SKM-1 (cell line): ENCODE results near the gene SLC22A17.
"Not testable (repeated sequence)": the region's sequence is repeated elsewhere in the genome, so short reads cannot be mapped to it uniquely, and the experiment has no call there.

Source experiments
- DNase-seq: peaks from one replicate; lab custom pipeline; 2025; ENCODE audit not compliant: unreplicated experiment; lab: John Stamatoyannopoulos, UW

Gene SLC22A17

GRCh38 chr14:23352506-23353432 lies at the start of gene SLC22A17:
TSS of gene SLC22A17 (minus strand) at chr14:23352887.
- DNase-seq: no peak

DNA sequence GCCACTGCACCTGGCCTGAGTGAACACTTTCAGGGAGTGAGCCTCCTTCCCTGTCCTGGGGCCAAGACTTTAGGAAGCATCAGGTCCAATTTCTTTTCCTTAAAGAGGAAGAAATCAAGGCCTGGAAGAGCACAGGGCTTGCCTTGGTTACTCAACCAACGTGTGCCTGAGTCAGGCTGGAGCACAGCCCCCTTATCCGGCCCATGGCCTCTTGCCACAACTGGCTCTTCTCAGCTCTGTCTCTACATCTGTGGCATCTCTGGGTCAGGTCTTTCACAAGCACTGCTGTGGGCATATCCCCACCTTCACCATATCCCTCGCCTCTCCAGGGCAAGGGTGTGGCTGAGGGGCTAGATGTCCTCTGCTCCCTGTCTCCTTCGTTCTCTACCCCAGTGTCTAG lies 48.6 kb upstream of the SLC22A17 start:
- no peak for DNase-seq

DNA sequence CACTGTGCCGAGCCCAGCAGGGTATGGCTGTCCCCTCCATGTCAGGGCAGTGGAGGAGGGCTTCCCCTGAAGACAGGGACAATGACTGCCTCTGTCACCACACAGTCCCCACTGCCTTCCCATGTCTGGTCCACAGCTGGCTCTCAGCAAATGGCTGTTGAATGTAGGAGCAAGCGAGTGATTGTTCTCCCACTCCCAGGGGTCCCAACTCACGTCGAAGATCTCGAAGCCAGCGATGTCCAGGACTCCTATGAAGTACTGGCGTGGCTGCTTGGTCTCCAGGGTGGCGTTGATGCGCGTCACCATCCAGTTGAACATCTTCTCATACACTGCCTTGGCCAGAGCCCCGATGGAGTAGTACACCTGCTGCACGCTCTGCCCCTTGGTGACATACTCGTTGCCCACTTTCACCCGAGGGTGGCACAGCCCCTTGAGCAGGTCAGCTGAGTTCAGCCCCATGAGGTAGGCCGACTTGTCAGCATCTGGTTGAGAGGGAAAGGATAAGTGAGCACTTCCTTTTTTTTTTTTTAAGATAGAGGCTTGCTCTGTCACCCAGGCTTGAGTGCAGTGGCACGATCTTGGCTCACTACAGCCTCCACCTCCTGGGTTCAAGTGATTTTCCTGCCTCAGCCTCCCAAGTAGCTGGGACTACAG lies 47.9 kb upstream of the SLC22A17 start:
- DNase-seq: not testable (repeated sequence)

GRCh38 chr14:23399591-23399990 lies 46.9 kb upstream of the SLC22A17 start:
- DNase-seq: no peak

GRCh38 chr14:23399136-23399535 lies 46.4 kb upstream of the SLC22A17 start:
- no peak for DNase-seq

GRCh38 chr14:23398348-23398747 lies 45.7 kb upstream of the SLC22A17 start:
- DNase-seq: no peak

DNA sequence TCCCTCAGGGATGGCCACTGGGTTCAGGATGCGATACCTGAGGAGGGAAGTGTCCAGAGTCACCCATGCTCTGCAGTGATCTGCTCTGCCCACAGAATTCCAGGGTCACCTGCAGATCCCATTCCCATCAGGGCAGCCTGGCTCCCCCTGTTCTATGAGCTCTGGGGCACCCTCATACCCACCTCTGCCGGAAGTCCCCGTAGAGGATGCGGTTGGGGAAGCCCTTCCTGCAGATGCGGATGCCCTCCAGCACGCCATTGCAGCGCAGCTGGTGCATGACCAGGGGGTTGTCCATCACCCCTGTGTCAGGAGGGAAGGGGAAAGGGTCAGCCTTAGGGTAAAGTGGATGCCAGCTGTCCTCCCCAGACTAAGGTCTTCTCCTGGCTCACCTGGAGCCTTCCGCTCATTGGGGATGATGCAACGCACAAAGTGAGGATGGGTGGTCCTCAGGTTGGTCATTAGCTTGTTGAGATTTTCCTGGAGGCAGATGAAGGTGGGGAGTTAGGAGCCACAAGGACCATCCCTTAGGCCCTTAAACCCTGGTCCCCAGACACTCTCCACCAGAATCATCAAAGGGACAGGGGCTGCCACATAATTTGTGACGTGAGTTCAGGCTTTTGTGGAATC lies 44.2 kb upstream of the SLC22A17 start:
- DNase-seq: no peak

DNA sequence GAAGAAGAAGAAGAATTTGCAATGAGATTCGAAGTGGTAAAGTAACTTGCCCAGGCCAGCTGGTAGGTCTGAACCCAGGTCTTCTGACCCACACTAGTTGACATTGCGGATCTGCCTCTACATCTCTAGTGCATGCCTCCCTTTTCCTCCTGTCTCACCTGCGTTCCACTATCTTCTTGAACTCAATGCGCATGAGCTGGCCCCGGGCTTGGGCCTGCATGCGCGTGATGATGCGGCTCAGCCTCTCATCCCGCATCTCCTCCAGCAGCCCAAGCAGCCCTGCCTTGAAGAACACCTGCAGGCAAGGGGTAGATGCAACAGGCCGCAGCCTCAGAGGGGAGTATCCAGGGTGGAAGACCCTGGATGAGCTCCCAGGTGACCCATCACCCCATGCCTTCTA lies 43.4 kb upstream of the SLC22A17 start:
- no peak for DNase-seq

GRCh38 chr14:23392613-23393012 lies 39.9 kb upstream of the SLC22A17 start:
- DNase-seq: no peak

DNA sequence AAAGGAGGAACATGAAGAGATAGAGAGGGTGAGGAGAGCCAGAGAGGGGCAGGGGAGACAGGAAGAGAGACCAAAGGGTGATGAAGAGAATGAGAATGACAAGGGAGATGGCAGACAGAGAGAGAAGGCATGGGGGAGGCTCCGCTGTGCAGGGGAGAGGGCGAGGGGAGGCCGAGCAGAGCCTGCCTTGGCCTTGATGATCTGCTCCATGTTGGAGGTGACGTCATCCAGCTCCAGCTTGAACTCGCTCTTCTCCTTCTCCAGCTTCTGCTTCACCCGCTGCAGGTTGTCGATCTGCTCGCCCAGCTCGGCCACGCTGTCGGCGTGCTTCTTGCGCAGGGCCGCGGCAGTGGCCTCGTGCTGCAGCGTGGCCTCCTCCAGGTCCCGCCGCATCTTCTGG lies 37.2 kb upstream of the SLC22A17 start:
- DNase-seq: not testable (repeated sequence)

GRCh38 chr14:23389396-23389795 lies 36.7 kb upstream of the SLC22A17 start:
- no peak for DNase-seq

DNA sequence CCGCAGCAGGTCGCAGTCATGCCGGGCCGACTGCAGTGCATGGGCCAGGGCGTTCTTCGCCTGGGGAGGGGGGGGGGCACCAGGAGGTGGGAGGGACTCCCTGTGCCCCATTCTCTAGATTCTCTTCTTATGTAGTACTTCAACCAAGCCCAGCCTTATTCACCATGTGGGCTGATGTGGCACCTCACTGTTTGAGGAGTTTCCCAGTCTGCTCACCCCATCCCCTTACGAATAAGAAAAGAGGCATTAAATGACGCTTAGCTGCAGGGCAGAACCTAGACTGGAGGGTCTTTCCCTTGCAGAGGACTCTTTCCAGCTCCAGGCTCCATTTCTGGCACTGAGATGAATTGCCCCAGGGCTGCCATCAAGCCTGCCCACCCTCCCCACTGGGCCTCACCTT lies 36.3 kb upstream of the SLC22A17 start:
- no peak for DNase-seq

GRCh38 chr14:23387916-23388882 lies 35.5 kb upstream of the SLC22A17 start:
- no peak for DNase-seq

- no peak for DNase-seq
These were observed 34.3 kb upstream of the SLC22A17 start for GRCh38 chr14:23386999-23387398.

DNA sequence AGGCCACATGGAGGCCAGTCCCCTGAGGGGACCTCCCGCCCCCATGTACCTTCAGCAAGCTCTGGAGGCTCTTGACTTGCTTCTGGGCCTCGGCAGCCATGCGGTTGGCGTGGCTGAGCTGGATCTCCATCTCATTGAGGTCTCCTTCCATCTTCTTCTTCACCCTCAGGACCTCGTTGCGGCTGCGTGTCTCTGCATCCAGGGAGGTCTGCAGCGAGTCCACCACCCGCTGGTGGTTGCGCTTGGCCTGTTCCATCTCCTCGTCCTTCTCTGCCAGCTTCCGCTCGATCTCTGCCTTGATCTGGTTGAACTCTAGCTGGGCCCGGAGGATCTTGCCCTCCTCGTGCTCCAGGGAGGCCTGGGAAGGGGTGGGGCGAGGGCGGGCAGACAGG lies 33.6 kb upstream of the SLC22A17 start:
- DNase-seq: not testable (repeated sequence)

- no peak for DNase-seq
These were observed 33.1 kb upstream of the SLC22A17 start for GRCh38 chr14:23385642-23386265.

DNA sequence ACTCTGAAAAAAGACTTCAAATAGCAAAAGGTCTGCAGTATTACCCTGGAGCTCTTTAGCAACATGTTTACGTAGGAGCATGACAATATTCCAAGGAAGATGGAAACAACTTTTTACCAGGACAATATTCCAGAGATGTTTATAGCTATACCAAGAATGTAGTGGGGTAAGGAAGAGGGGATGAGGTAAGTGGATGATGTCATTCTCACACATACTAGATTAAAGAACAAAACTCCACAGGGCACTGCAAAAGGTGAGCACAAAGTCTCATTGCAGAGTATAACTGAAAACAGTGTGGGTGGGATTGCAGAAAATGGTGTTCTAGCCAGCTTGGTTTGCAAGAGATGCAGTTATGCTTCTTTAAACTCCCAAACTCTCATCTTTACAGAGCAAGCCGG lies 32.6 kb upstream of the SLC22A17 start:
- DNase-seq: no peak

GRCh38 chr14:23384364-23385080 lies 31.8 kb upstream of the SLC22A17 start:
- DNase-seq: no peak

DNA sequence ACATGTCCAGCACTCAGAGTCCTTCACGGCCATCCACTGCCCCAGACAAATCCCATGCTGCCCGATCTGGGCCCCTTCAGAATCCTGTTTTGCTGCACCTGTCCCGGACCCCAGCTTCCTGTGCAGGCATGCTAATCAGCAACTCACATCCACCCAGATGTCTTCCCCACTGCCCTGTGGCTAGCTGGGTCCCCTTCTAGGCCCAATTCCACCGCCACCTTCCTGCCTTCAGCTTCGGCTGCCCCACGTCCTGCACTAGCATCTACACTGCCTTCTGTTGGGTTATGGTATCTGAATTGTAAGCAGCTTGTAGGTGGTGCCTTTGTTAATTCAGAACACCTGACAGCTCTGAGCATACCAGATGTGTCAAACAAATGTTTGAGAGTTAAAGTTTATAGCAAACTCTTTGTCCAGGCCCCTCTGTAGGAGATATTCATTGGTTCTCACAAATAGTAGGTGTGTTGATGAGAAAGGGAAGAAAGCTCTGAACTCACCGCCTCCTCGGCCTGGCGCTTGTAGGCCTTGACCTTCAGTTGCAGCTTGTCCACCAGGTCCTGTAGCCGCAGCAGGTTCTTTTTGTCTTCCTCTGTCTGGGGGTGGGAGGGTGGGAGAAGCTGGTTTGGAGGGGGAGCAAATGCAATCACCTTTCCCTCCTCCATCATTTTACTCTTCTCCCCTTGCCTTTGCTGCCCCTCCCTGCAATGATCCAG lies 30.2 kb upstream of the SLC22A17 start:
- no peak for DNase-seq
